Mucosa of gallbladder (tissue), 1 donor: Measurements from ENCODE around the gene DLEC1. TPM values are rescaled to one million over a fixed set of nuclear protein-coding genes. Genes with fewer than 3 reads are reported as not detected.
"Not testable (repeated sequence)": the region's sequence is repeated elsewhere in the genome, so short reads cannot be mapped to it uniquely, and the experiment has no call there.

ENCODE experiments used
- DNase-seq: peaks from one replicate; pipeline ENCODE4 v3.0.0-alpha.2; 2020; ENCODE audit warnings: low spot score
- total RNA-seq: library from RNA; stranded (reverse); gene quantifications from one replicate; pipeline ENCODE4 v1.2.1, GENCODE V29; 2021
- donor health status: DM: no; HTN: no; CAD: no.

Gene DLEC1
- total RNA-seq, 1 donor from 2014 or later = 4.7 TPM

DNA sequence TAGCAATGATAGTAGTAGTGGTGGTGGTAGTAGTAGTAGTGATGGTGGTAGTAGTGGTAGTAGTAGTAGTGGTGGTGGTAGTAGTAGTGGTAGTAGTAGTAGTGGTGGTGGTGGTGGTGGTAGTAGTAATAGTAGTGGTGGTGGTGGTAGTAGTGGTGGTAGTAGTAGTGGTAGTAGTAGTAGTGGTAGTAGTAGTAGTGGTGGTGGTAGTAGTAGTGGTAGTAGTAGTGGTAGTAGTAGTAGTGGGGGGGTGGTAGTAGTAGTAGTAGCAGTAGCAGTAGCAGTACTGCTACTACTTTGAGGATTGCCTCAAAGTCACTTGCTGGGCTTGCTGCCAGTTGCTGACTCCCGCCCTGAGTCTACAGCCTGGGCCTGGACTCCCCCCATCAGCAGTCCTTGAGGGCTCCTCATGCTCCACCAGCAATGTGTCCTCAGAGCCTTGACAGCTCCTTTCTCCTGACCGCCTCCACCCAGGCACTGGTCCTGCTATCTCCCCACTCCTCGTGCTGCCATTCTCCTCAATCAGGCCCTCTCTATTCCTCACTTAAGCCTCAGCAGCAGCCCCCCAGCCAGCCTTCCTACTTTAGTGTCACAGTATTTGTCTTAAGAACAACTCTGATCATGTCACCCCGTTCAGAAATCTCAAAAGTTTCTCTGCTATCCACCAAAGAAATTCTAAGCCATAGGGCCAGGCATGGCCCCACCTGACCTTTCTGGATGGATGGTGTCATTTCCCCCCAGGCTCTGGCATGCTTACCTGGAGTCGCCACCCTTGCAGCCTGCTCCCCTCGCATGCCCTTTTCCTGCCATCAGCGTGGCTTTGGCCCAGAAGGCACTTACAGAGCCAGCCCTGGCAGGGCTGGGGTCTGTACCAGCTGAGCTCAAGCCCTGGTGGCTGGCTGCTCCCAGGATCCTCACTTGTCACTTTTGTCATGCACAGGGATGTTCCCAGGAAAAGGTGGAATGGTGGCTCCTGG lies 45.6 kb downstream of the DLEC1 start:
- no peak for DNase-seq

DNA sequence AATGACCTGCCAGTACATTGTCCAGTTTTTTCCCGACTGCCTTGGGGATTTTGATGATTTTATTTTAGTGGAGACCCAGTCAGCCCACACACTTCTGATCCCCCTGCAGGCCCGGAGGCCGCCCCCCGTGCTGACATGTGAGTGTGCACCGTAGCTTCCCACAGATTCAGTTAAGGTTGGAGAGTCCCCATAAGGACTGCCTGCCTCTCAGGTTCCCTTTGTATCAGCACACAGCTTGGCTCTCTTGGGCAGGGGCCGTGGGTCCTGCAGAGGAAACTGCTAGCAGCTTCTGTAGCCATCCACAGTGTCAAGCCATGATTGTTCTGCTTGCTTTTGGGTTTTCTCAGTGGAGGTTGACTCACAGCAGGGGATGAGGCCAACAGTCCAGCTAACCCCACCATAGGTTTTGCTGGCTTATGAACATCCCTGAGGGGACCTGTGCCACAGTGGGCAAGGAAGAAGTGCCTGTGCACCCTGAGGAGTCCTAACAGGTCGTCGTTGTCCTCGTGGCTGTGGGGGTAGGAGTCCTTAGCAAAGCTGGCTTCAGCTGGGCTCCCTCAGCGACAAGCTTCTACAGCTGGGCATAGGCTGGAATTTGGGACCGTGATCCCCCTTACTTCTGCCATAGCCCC lies 46.4 kb downstream of the DLEC1 start:
- DNase-seq = no peak

DNA sequence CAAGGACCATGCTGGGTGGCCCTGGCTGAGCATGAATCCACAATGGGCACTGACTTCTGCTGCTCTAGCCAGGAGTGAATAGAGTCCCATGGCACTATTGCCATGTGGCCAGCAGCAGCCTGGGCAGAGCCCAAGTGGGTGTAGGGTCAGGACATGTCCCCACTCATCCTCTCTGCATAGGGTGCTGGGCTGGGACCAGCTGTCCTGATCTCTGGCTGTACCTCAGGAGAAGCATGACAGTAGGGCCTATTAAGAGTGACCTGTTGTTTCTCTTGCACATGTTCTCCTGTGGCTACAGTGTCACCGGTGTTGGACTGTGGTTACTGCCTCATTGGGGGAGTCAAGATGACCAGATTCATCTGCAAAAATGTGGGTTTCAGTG lies 46.9 kb downstream of the DLEC1 start:
- no peak for DNase-seq

DNA sequence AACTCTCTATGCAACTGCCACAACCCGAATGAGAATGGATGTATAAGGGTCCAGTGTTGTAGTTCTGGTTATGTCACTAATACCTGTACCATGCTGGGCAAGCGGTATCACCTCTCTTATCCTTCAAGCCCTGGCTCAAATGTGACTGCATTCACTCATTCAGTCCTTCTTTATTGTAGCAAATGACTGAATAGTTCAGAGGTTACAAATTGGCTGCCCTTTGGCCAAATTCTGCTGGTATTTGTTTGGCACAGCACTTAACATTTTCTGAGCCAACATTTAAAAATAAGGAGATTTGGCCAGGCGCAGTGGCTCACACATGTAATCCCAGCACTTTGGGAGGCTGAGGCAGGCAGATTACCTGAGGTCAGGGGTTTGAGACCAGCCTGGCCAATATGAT lies 47.5 kb downstream of the DLEC1 start:
- DNase-seq = no peak

DNA sequence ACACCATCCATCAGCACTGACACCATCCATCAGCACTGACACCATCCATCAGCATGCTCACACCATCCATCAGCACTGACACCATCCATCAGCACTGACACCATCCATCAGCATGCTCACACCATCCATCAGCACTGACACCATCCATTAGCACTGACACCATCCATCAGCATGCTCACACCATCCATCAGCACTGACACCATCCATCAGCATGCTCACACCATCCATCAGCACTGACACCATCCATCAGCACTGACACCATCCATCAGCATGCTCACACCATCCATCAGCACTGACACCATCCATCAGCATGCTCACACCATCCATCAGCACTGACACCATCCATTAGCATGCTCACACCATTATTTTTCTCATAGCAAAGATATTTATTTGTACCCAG lies 48.3 kb downstream of the DLEC1 start:
- DNase-seq = not testable (repeated sequence)

DNA sequence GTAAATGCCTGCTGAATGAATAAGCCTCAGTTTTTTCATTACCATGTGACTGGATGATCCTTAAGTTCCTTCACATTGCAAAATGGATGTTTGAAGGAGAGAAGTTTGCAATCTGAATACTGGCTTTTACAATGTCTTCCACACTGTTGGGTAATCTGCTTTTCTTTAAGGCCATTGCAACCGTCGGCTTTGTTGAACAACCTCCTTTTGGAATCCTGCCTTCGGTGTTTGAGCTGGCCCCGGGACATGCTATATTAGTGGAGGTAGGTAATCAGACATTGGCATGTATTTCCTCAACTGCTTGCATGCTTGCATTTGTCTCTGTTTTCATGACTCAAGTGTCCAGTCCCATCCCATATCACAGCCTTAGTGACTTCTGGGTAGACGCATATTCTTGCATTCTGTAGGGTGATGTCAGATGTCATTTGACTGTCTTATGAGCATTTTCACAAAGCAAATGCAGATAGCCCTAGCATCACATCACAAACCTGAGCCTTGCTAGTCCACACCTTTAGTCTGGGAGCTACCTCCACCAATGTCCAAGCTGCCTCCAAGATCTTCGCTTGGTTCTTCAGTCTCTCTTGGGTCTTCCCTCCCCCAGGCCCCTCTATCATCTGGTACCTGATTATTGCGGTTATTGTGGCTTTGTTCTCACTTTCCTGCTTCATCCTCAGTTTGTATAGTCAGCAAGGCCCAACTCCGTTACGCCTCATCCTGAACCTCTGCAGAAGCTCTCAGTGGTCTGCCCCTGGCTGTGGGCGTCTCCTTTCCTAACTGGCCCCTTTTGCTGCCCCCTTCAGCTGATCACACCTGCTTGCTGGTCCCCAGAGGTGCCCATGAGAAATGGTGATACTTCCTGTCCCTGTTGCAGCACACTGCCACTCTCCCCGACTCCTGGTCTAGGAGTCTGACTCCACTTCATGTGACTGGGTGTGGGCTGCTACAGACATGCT lies 49.4 kb downstream of the DLEC1 start:
- no peak for DNase-seq

DNA sequence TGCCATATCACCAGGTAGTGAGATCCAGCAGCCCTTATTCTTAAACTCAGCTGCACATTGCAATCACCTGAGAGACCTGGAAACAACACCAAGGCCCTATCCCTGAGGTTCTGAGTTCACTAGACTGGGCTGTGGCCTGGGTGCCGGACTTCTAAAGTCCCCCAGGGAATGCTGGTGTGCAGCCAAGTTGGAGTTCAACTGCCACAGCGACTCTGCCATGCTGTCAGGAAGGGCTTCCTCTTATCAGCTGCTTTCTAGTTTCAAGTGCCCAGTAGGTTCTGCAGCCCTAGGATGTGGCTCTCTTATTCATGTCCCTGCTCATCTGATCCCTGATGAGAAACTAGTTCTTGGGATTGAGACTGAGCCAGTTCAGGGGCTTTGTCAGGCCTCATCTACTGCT lies 50.2 kb downstream of the DLEC1 start:
- no peak for DNase-seq

DNA sequence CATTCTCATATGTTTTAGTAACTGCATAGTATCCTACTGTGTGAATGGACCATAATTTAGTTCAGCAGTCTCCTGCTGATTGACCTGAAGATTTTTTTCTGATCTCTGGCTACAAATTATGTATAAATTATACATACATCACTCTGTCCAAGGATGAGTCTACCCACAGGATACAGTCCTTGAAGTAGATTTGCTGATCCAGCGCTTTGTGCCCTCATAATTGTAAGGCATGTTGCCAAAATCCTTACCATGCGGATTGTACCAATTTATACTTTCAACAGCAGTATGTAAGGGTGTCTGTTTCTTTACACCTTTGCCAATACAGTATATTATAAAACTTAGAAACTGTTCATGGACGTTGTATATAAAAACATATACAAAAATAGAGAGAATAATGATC lies 51.4 kb downstream of the DLEC1 start:
- no peak for DNase-seq

DNA sequence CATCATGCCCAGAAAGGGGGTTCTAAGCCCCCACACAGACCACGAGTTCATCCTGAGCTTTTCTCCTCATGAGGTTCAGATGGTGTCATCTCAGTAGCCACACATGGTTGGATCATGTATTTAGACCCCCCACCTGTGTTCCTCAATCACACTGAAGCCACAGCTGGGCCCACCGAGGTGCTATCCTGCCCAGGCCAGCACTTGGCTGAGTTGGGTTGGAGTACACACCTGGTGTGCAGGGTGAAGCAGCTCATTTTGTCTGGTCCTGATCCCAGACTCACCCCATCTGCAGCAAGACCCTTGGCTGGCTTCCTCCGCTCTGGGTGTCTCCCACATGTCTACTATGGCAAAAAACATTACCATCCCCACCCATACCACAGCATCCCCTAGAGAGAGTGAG lies 56.0 kb downstream of the DLEC1 start:
- no peak for DNase-seq

DNA sequence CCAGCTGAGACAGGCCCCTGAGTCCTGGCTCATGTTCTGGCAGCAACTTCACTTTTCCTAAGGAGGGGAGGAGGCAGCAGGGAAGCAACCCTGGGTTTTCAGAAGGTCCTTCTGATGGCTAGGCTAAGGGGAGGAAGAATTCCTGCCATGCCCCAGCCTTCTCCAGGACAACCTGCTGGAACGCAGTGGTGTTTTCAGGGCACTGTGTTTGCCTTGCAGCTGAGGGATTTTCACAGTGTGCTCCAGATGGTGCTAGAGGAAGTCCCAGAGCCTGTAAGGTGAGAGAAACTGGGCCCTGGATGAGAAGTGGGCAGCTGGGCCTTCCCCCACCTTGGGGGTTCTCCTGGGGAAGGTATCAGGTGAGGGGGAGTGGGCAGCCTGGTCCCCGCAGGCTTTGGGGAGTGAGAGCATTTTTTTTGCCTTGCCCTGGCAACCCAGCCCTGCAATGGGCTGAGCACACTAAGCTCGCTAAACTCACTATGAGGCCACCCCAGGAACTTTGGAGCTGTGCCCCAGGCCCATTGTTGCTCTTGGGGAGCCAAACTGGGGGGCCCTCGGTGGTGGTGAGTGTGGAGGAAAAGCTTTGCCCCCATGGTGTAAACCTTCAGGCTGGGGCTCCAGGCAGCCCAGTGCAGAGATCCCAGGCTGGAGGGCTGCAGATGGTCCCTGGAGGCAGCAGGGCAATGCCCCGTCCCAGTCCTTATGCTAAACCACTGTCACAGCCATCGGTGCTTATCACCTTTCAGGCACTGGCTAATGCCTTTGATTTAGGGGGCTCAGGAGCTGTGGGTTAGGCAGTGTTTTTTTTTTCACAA lies 56.9 kb downstream of the DLEC1 start:
- DNase-seq = no peak

DNA sequence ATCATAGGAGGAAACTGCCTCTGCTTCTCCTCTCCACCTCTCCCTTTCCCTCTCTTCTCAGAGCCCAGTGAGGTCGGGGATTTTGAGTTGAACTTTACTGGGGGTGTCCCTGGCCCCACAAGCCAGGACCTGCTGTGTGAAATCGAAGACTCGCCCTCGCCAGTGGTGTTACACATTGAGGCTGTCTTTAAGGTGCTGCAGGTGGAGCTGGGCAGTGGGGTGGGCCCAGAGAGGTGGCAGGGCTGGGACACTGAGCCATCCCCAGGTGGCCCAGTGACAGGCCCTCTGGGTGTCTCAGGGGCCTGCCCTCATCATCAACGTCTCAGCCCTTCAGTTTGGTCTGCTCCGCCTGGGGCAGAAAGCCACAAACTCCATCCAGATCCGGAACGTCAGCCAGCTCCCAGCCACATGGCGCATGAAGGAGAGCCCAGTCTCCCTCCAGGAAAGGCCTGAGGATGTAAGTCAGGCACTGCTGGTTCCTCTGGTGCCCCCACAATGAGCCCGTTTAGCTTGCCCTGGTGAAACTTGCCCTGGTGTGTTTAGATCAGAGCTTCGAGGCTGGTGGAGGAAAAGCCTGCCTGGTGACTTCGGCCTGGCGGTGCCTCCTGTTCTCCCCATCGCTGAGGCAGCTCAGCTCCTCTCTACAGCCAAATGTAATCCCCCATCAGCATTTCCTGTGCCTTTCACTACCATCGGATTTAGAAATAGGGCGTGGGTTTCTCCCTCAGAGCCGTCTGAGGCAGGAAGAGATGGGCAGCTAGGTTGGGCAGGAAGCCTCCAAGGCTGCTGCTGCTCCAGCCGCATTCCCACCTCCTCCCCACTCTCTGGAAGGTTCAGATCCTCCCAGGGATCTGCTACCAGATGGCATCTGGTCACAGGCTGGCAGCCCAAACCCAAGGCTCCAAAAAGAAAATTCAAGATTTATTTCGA lies 58.7 kb downstream of the DLEC1 start:
- no peak for DNase-seq

DNA sequence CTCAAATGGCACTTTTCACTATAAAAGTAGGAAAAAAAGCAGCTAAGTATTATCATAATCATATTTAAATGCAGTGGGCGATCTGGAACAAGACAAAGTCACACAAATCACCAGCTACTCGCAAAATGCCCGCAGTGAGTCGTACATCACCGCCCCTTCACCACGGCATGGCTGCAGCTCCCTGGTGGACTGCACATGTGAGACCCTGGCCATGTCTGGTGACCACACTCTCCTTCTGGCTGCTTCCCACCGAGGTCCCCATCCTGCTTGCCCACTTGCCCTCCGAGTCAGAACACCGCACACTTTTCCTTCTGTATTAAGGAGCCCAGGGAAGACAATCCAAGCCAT lies 59.3 kb downstream of the DLEC1 start:
- no peak for DNase-seq

DNA sequence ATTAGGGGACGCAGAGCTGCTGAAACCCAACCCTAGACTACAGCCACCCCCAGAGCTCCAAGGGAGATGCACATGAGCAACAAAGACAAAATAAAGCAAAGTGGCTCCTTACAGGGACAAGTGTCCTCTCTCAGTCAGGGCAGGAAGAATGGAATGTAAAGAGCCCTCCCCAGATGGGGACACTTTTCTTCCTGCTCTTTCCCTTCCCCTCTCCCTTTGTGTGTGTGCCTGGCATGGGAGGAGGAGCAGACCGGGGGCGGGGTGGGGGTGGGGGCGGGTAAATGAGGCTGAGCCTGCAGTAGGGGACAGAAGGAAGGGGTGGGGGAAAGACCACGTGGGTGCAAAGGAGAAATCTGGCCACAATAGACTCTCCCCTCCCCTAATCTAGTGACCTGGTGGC lies 60.5 kb downstream of the DLEC1 start:
- DNase-seq = no peak

DNA sequence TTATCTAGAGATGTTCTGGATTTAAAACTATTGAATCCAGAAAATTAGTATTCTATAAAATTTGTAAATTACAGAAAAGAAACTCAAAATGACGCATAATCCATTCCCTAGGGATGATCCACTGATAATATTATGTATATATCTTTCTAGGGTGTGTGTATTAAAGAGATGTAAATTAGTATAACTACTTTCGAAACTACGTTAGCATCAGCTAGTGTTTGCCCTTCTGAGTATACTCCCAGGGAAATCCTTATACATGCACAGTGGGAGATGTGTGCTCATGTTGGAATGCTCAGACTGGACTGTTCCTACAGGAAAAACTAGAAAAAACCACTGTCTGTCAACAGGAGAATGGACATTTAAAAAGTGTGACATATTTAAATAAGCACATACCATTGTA lies 61.5 kb downstream of the DLEC1 start:
- no peak for DNase-seq

DNA sequence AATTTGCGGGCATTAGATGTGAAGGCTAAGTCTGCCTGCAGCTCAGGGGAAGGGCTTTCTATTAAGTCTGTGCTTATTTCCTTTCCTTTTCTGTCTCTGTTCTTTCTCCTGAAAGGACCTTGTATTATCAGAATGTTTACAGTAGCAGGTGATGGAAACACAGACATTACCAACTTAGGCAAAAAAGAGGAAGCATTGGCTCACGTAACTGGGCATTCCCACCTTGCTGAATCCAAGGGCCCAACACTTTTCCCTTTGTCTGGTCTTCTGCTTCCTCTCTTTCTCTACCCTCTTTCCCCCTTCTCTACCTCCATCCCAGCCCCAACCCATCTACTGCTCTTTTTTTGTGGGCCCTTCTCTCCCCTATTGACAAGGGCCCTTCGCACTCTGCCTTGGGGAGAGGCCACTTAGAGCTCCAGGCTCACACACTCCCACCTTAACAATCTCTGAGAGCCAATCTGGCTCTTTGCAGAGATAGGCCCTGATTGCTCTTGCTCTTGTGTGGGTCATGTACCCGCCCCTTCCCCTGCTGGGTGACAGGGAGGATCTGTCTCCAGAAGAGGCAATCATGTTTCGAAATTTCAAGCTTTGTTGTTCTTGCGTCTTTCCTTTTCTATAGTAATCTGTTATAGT lies 62.9 kb downstream of the DLEC1 start:
- DNase-seq = no peak

DNA sequence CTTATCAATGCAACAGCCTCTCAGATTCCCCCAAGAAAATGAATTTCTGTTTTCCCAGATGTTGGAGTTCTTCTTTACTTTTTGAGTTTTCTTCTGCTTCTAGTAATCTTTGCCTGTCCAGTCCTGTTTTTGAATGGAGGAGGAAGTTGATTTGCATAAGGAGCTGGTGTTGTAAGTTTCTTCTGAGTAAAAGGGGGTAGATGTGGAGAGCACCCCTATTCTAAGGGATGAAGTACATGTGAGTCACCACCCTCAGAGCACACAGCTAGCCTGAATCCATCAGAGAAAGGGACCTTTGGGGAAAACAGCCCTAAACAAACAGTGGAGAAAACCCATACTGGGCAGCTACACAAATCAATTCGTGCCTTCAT lies 63.4 kb downstream of the DLEC1 start:
- DNase-seq = no peak

DNA sequence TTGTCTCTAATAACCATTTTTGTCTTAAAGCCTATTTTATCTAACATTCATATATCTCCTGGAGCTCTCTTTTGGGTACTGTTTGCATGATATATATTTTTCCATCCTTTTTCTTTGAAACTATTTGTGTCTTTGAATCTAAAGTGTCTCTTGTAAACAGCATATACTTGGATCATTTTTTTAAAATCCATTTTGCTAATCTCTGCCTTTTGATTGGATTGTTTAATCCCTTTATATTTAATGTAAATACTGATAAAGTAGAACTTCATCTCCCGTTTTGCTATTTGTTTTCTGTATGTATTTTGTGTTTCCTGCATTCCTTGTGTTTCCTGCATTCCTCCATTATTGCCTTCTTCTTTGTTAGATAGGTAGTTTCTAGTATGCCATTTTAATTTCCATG lies 66.5 kb downstream of the DLEC1 start:
- no peak for DNase-seq

DNA sequence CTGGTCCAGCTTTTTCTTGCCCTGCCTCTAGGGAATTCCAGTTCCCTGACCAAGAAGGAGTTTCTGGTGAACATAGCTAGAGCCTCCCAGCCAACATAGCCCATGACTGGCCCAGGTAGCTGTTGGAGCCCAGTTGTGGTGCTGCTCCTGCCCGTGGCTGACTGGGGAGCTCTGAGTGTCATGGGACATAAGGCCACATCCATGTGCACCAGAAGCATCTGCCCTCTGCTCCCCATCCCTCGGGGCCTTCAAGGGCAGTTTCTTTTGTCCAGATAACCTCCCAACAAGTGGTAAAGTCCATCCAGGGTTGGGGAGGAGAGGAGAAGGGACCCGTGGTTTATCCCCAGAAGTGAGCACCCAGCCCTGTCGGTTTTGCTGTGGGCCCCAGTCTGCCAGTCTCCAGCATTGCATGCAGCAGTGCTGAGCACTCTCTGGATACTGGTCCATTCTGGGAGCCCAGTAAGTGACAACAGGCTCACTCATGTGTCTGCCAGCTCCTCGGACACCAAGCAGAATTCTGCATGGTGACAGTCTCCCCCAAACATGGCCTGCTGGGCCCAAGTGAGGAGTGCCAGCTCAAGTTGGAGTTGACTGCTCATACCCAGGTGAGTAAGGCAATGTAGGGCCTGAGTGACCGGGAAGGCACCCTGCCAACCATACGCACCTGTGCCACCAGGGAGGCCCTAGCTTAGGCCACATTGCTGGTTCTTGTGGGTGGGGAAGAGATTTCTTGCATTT lies 69.1 kb downstream of the DLEC1 start:
- no peak for DNase-seq
